GM12872 (cell line): Measurements from ENCODE around the gene GBP7.

ENCODE experiments used
- TF ChIP-seq, protein P1 (sequence below): IDR thresholded peaks from 3 replicates; pipeline ENCODE4 v1.5.1; 2011; ENCODE audit warnings: low read depth, mild to moderate bottlenecking, low read length, moderate library complexity; ENCODE audit not compliant: insufficient read depth

GBP7 gene

DNA sequence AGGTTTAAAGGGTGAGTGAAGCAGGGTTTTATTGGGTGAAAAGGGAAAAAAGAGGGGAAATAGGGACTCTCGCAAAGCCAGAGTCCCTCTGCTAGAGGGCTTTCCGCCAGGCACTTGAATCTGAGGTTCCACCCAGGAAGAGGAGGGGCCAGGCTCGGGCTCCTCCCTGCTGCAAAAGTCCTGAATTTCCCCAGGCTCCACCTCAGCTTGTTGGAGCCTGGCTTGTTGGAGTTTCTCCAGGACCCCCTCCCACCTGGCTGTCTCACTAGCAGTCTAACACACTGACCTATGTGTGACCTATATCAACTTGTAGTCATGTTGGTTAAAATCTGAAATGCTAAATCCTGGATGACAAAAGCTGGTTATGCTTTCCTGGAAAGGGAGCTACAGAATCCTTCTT, 75.4 kb downstream of the GBP7 start:
- TF ChIP-seq, protein P1, sequence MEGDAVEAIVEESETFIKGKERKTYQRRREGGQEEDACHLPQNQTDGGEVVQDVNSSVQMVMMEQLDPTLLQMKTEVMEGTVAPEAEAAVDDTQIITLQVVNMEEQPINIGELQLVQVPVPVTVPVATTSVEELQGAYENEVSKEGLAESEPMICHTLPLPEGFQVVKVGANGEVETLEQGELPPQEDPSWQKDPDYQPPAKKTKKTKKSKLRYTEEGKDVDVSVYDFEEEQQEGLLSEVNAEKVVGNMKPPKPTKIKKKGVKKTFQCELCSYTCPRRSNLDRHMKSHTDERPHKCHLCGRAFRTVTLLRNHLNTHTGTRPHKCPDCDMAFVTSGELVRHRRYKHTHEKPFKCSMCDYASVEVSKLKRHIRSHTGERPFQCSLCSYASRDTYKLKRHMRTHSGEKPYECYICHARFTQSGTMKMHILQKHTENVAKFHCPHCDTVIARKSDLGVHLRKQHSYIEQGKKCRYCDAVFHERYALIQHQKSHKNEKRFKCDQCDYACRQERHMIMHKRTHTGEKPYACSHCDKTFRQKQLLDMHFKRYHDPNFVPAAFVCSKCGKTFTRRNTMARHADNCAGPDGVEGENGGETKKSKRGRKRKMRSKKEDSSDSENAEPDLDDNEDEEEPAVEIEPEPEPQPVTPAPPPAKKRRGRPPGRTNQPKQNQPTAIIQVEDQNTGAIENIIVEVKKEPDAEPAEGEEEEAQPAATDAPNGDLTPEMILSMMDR = no peak

DNA sequence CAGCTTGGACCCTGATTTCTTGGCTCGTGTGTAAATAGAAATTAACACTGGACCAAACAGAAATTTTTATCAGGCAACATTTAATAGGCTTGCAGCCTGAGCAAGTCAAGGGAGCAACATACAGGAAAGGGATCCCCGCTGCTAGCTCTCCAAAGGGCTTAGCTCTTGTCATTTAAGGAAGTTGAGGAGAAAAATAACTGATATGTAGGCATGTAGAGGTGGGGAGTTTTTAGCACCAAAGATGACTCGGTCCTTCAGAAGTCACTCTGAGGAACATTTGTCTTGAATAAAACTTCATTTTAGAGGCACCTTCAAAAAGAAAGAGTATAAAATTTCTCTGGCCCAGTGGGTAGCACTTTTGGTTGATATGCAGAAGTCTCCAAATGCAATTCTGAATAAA, 76.9 kb downstream of the GBP7 start:
- TF ChIP-seq, protein P1 = no peak

DNA sequence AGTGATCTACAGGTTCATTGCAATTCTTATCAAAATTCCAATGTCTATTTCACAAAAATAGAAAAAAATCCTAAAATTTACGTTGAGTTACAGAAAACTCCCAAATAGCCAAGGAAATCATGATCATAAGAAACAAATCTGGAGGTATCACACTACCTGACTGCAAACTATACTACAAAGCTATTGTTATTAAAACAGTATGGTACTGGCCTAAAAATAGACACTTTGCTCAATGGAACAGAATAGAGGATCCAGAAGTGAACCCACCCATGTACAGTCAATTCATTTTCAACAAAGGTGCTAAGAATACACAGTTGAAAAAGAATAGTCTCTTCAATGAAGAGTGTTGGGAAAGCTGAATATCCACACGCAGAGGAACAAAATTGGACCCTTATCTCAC, 80.1 kb downstream of the GBP7 start:
- TF ChIP-seq, protein P1 = no peak

DNA sequence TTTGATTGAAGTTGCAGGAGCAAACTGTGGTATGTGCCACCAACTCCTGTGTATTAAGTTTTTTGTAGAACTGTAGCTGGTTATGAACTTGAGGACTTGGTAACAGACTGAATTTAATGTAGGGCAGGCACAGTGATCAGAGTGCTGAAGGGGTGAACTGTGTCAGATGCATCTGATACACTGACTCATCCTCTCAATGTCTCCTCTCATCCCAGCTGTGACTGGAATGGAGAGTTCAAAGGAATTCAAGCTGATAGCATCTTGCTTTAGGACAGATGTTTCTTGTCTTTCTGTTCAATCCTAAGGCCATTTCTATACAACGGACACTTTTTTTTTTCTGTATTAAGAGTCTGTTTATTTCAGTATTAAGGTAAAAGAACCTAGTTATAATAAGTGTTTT, 85.8 kb downstream of the GBP7 start:
- TF ChIP-seq, protein P1 = no peak

DNA sequence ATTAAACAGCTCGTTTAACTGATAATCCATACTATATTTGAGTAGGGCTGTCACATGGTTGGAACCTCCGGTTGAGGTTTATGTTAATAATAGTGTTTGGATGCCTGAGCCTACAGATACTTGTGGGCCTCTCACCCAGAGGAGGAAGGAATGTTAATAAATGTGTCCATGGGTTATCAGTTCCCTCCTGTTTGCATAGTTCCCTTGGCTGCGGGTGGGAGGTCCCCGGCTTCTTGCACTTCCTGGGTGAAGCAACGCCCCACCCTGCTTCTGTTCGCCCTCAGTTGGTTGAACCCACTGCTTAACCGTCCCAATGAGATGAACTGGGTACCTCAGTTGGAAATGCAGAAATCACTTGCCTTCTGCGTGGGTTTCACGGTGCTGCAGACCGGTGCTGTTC, 87.2 kb downstream of the GBP7 start:
- TF ChIP-seq, protein P1 = no peak

DNA sequence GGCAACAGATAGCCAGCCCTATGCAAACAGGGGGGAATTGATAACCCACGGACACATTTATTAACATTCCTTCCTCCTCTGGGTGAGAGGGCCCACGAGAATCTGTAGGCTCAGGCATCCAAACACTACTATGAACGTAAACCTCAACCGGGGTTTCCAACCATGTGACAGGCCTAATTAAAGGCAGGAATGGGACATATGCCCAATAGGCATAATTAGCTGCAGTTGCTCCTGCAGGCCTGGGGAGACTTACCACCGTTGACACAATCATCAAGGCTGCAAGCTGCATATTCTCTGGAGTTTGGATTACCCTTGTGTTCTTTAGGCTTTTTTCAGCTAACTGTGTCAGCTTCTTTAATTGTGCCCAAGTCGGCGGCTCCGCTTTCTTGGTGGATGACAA, 88.6 kb downstream of the GBP7 start:
- TF ChIP-seq, protein P1 = no peak

DNA sequence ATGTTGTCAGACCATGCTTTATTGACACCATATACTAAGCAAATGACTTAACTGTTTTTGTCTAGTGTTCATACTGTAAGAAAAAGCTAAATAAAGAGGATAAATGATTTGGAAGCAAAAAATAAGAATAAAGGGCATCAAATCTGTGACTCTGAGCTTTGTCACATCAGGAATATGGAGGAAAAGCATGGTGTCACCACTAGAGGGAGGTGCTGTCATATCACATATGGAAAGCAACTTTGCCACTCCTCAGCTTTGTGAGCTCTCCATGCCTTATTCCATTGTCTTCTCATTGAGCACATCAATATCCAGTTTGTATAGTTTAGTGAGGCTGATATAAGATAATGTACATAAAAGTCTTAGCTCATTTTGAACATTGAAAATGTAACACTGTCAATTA, 90.0 kb downstream of the GBP7 start:
- TF ChIP-seq, protein P1 = no peak
